DND-41 (cell line): ENCODE data around the gene TRDMT1.

Experiments used
- ATAC-seq: fragments of 200-7000 bp; cut with Tn5 transposase; 3 replicates; pipeline ENCODE4 v1.9.1; 2021; ENCODE audit warnings: low read depth; ENCODE audit not compliant: insufficient read depth
- DNase-seq: peaks from one replicate; pipeline ENCODE4 v3.0.0-alpha.2; 2020
- H2AFZ ChIP-seq: 2 replicates; pipeline ENCODE4 v1.6.0; 2012; ENCODE audit warnings: low read depth, low read length
- H3K27ac ChIP-seq: 2 replicates; pipeline ENCODE4 v1.5.1; 2012; ENCODE audit warnings: low read length, inconsistent platforms
- H3K27me3 ChIP-seq: fragments of 200-600 bp; sonication (generic); 2 replicates; pipeline ENCODE4 v1.6.0; 2012; ENCODE audit warnings: low read length, mild to moderate bottlenecking, inconsistent platforms; ENCODE audit not compliant: insufficient read depth, poor library complexity
- H3K36me3 ChIP-seq: 2 replicates; pipeline ENCODE4 v1.5.1; 2012; ENCODE audit warnings: low read length, inconsistent platforms; ENCODE audit not compliant: insufficient read depth
- H3K4me1 ChIP-seq: 2 replicates; pipeline ENCODE4 v1.5.1; 2012; ENCODE audit warnings: mild to moderate bottlenecking, low read length; ENCODE audit not compliant: insufficient read depth
- H3K4me2 ChIP-seq: 2 replicates; pipeline ENCODE4 v1.6.0; 2012; ENCODE audit warnings: mild to moderate bottlenecking, moderate library complexity, low read length, inconsistent platforms; ENCODE audit not compliant: insufficient read depth
- H3K4me3 ChIP-seq, 2 experiments: fragments of 200-600 bp in 1 of 2; shearing (Covaris generic) in 1 of 2; 2 replicates each; pipeline ENCODE4 v1.5.1; 2012 to 2016; ENCODE audit warnings: inconsistent platforms in 2 of 2, low read length in 2 of 2, mild to moderate bottlenecking in 2 of 2, low read depth in 1 of 2, moderate library complexity in 1 of 2
- H3K79me2 ChIP-seq: 2 replicates; pipeline ENCODE4 v1.6.0; 2012; ENCODE audit warnings: low read length, inconsistent platforms; ENCODE audit not compliant: insufficient read depth
- H3K9ac ChIP-seq: 2 replicates; pipeline ENCODE4 v1.6.0; 2012; ENCODE audit warnings: low read depth, mild to moderate bottlenecking, inconsistent platforms, low read length, moderate library complexity
- H3K9me3 ChIP-seq: 2 replicates; pipeline ENCODE4 v1.5.1; 2012; ENCODE audit warnings: low read length, moderate library complexity, mild to moderate bottlenecking, inconsistent platforms; ENCODE audit not compliant: insufficient read depth, severe bottlenecking
- H4K20me1 ChIP-seq: 2 replicates; pipeline ENCODE4 v1.6.0; 2012; ENCODE audit warnings: low read length; ENCODE audit not compliant: insufficient read depth
- EZH2 ChIP-seq: IDR thresholded peaks from 3 replicates; pipeline ENCODE4 v1.6.1; 2012; ENCODE audit warnings: borderline replicate concordance, low read depth, mild to moderate bottlenecking, moderate library complexity, low read length, inconsistent platforms; ENCODE audit not compliant: severe bottlenecking
- TF ChIP-seq, protein P1 (sequence below): IDR thresholded peaks from 2 replicates; pipeline ENCODE4 v1.5.1; 2012; ENCODE audit warnings: borderline replicate concordance, low read length, moderate library complexity, mild to moderate bottlenecking; ENCODE audit not compliant: poor library complexity, severe bottlenecking; ENCODE audit errors: extremely low read depth

TRDMT1 gene

DNA sequence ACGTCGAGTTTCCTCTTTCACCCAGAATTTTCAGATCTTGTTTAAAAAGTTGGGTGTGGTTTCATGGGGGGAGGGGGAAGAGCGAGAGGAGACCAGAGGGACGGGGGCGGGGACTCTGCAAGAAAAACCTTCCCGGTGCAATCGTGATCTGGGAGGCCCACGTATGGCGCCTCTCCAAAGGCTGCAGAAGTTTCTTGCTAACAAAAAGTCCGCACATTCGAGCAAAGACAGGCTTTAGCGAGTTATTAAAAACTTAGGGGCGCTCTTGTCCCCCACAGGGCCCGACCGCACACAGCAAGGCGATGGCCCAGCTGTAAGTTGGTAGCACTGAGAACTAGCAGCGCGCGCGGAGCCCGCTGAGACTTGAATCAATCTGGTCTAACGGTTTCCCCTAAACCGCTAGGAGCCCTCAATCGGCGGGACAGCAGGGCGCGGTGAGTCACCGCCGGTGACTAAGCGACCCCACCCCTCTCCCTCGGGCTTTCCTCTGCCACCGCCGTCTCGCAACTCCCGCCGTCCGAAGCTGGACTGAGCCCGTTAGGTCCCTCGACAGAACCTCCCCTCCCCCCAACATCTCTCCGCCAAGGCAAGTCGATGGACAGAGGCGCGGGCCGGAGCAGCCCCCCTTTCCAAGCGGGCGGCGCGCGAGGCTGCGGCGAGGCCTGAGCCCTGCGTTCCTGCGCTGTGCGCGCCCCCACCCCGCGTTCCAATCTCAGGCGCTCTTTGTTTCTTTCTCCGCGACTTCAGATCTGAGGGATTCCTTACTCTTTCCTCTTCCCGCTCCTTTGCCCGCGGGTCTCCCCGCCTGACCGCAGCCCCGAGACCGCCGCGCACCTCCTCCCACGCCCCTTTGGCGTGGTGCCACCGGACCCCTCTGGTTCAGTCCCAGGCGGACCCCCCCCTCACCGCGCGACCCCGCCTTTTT lies 26.9 kb upstream of the TRDMT1 start, which contains the start of gene VIM:
Gene VIM, plus strand, starts transcription at position 151 of the 925 bp plus-strand sequence. CDS start 1,182 bp downstream, outside the sequence.
- no peaks in the 10 kb centered on the region for H3K27me3 ChIP-seq
- DNase-seq (peak; percentile 90), ATAC-seq (peak; percentile 57)
- peak within 1 kb of the TSS; percentile 95 for H3K27ac ChIP-seq
- peaks cover 49% of the 10 kb centered on the region for H3K4me1 ChIP-seq
- peak within 1 kb of the TSS; percentile 88 to 96 for H3K4me3 ChIP-seq
- H3K9ac ChIP-seq, result peak within 1 kb of the TSS; percentile 99
- H3K4me2 ChIP-seq, result peak within 1 kb of the TSS; percentile 92
- peaks cover 34% of the 10 kb centered on the region for H3K79me2 ChIP-seq
- TF ChIP-seq EZH2, result no peak
- TF ChIP-seq, protein P1, sequence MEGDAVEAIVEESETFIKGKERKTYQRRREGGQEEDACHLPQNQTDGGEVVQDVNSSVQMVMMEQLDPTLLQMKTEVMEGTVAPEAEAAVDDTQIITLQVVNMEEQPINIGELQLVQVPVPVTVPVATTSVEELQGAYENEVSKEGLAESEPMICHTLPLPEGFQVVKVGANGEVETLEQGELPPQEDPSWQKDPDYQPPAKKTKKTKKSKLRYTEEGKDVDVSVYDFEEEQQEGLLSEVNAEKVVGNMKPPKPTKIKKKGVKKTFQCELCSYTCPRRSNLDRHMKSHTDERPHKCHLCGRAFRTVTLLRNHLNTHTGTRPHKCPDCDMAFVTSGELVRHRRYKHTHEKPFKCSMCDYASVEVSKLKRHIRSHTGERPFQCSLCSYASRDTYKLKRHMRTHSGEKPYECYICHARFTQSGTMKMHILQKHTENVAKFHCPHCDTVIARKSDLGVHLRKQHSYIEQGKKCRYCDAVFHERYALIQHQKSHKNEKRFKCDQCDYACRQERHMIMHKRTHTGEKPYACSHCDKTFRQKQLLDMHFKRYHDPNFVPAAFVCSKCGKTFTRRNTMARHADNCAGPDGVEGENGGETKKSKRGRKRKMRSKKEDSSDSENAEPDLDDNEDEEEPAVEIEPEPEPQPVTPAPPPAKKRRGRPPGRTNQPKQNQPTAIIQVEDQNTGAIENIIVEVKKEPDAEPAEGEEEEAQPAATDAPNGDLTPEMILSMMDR, result no peak
- no peaks in the 10 kb centered on the region for H3K9me3 ChIP-seq
- H4K20me1 ChIP-seq, result peaks cover 34% of the 10 kb centered on the region
- peaks cover 39% of the 10 kb centered on the region for H3K36me3 ChIP-seq
- peak within 1 kb of the TSS; percentile 87 for H2AFZ ChIP-seq

DNA sequence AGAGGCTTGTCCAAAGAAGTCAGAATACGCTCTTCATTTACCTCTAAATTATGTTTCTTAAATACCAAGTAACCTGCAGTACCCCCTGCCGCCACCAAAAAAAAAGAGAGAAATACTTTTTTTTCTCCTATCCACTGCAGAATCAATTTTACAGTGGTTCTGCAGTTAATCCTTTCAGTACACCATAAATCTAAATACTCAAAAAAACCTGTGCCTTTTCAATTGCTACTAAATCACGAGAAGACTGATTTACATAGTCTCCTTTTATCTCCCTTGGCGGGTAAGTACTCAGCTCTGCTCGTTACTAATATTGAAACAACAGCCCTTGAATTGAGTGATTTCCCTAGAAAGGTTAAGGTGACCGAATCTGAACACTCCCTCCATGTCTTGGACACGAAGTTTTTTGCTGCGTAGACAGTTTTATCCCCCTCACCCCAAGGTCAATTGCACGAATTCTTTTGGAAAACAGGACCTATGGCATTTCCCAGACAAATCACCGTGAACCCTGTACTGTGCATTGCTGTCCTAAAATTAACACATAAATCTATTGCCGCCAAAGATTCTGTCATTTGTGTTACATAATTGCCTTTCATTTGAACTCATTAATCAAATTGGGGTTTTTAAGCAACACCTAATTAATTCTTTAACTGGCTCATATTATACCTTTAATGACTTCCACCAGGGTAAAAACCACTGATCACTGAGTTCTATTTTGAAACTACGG lies 26.1 kb upstream of the TRDMT1 start:
- DNase-seq (peak; percentile 19), ATAC-seq (no peak)
- Histone ChIP-seq H3K9ac (peak overlapping the region; percentile 99), H3K36me3 (peaks cover 31% of the 10 kb centered on the region), H3K27me3 (no peaks in the 10 kb centered on the region), H2AFZ (peak overlapping the region; percentile 87), H4K20me1 (peaks cover 29% of the 10 kb centered on the region), H3K4me3 (peak overlapping the region; percentile 58 to 96; a peak in 3 of 4 replicates), H3K27ac (peak overlapping the region; percentile 95), H3K9me3 (no peaks in the 10 kb centered on the region), H3K4me2 (peak overlapping the region; percentile 92), H3K4me1 (peaks cover 49% of the 10 kb centered on the region), H3K79me2 (peaks cover 33% of the 10 kb centered on the region)
- TF ChIP-seq, protein P1, result peak; percentile 54
- TF ChIP-seq EZH2, result no peak

DNA sequence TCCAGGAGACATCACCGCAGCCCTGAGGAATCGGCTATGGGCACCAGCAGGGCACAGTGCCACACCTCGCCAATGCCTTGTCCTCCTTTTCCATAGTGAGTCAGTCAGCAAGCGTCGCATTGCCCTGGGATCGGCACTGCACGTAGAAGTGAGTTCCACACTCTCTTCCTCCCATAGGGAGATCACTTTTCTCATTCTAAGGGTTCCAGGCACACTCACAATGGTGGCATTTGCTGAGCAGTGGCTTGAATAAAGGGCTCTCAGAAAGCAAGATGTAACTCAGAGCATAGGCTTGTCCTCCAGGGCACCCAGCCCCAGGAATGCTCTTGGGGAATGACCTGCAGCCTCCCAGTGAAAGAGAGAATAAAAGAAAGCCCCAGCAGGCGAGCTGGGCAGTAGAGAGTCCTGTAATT lies 25.4 kb upstream of the TRDMT1 start:
- no peak overlapping the region for H2AFZ ChIP-seq
- H4K20me1 ChIP-seq, result peaks cover 23% of the 10 kb centered on the region
- no peak overlapping the region; the same call in none of the 2 replicates for H3K27ac ChIP-seq
- peaks cover 28% of the 10 kb centered on the region for H3K79me2 ChIP-seq
- TF ChIP-seq EZH2, result no peak
- TF ChIP-seq, protein P1, result no peak
- H3K9ac ChIP-seq, result peak overlapping the region; percentile 99
- ATAC-seq, result no peak
- no peaks in the 10 kb centered on the region for H3K27me3 ChIP-seq
- H3K4me2 ChIP-seq, result peak overlapping the region; percentile 92
- no peaks in the 10 kb centered on the region for H3K9me3 ChIP-seq
- DNase-seq, result no peak
- peaks cover 25% of the 10 kb centered on the region for H3K36me3 ChIP-seq
- no peak overlapping the region for H3K4me3 ChIP-seq
- peaks cover 42% of the 10 kb centered on the region for H3K4me1 ChIP-seq
